Loucy (cell line): Measurements from ENCODE around the gene ZP3.

Experiments used
- EZH2phosphoT487 ChIP-seq: fragments of 200-600 bp; IDR thresholded peaks from 2 replicates; pipeline ENCODE4 v1.6.1; 2018; ENCODE audit warnings: antibody characterized with exemption, mild to moderate bottlenecking, moderate library complexity, borderline replicate concordance
- TF ChIP-seq, protein P1 (sequence below): fragments of 200-600 bp; sonication (generic); conservative IDR thresholded peaks from 2 replicates; pipeline ENCODE4 v1.5.1; 2014; ENCODE audit warnings: mild to moderate bottlenecking, antibody characterized with exemption, low read length

DNA sequence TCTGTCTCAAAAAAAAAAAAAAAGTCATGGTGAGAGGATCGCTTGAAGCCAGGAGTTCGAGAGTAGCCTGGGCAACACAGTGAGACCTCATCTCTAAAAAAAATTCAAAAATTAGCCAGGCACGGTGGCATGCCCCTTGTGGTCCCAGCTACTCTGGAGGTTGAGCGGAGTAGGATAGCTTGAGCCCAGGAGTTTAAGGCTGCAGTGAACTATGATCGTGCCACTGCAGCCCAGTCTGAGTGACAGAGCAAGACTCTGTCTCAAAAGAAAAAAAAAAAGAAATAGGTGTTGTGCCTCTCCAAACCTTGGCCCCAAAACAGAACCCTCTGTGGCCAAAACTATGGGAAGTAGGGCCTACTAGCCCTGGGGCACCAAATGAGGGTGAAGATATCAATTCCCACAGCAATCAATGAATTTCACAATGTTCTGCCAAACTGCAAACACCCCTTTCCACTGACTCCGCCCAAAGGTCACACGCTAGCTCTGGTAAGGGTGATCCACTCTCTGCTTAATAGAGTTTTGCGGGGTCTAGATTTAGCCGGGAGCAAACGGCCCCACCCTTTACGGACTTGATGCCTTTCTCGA lies 32.1 kb upstream of the ZP3 start:
- TF ChIP-seq, protein P1, sequence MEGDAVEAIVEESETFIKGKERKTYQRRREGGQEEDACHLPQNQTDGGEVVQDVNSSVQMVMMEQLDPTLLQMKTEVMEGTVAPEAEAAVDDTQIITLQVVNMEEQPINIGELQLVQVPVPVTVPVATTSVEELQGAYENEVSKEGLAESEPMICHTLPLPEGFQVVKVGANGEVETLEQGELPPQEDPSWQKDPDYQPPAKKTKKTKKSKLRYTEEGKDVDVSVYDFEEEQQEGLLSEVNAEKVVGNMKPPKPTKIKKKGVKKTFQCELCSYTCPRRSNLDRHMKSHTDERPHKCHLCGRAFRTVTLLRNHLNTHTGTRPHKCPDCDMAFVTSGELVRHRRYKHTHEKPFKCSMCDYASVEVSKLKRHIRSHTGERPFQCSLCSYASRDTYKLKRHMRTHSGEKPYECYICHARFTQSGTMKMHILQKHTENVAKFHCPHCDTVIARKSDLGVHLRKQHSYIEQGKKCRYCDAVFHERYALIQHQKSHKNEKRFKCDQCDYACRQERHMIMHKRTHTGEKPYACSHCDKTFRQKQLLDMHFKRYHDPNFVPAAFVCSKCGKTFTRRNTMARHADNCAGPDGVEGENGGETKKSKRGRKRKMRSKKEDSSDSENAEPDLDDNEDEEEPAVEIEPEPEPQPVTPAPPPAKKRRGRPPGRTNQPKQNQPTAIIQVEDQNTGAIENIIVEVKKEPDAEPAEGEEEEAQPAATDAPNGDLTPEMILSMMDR = no peak
- no peak for TF ChIP-seq EZH2phosphoT487
